Measurements from ENCODE around the gene IGSF8. TPM values are rescaled to one million over a fixed set of nuclear protein-coding genes. Genes with fewer than 3 reads are reported as not detected.

IGSF8 gene
- total and polyA plus RNA-seq, 3 experiments from 2014 or later = 39.5 to 59.2 (median 42.7) TPM

DNA sequence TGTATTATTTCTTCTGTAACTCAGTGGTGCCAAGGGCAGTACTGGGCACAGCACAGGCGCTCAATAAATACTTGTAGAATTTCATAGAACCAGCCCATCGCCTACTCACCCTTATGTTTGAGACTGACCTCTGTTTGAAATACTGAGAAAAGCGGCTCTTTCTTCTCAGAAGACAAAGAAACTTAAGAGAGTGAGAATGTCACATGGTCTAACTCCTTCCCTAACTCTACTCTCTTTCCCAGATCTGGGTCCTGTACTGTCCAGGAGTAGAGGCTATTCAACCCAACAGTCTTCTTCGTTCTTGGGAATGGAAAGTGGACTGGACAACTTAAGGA is 4.2 kb downstream of the IGSF8 start:
- peak overlapping the region in 1 of 7 donors; percentile 6 for H3K4me3 Mint-ChIP-seq
- no peak for DNase-seq
- peaks cover 0 to 66% (median 3%) of the 10 kb centered on the region in 3 donors for H3K36me3 Mint-ChIP-seq
- H3K4me1 Mint-ChIP-seq = peaks cover 31 to 53% (median 32%) of the 10 kb centered on the region in 3 donors
- no peak overlapping the region for H3K27ac Mint-ChIP-seq
- H3K9me3 ChIP-seq (ENCODE audit: low read length) = no peaks in the 10 kb centered on the region
- ChIA-PET POLR2A (no interaction called here), CTCF (interaction anchor here (2.9 to 6.8 kb wide), 2 partner anchors 9 to 16 kb away, joined by 7 to 81 read pairs; no protein-coding TSS in a partner anchor)
- H3K36me3 ChIP-seq (ENCODE audit: insufficient read depth, low read length) = peaks cover 9% of the 10 kb centered on the region
- H3K27me3 ChIP-seq (ENCODE audit: insufficient read depth, low read length, poor library complexity, severe bottlenecking) = no peaks in the 10 kb centered on the region
- H3K27ac ChIP-seq (ENCODE audit: low read depth, low read length) = no peak overlapping the region
- no peak overlapping the region for H3K4me3 ChIP-seq (ENCODE audit: low read length)
- H3K27me3 Mint-ChIP-seq = no peaks in the 10 kb centered on the region
- no peaks in the 10 kb centered on the region for H3K9me3 Mint-ChIP-seq
- H3K4me1 ChIP-seq (ENCODE audit: insufficient read depth, low read length) = peaks cover 34% of the 10 kb centered on the region

DNA sequence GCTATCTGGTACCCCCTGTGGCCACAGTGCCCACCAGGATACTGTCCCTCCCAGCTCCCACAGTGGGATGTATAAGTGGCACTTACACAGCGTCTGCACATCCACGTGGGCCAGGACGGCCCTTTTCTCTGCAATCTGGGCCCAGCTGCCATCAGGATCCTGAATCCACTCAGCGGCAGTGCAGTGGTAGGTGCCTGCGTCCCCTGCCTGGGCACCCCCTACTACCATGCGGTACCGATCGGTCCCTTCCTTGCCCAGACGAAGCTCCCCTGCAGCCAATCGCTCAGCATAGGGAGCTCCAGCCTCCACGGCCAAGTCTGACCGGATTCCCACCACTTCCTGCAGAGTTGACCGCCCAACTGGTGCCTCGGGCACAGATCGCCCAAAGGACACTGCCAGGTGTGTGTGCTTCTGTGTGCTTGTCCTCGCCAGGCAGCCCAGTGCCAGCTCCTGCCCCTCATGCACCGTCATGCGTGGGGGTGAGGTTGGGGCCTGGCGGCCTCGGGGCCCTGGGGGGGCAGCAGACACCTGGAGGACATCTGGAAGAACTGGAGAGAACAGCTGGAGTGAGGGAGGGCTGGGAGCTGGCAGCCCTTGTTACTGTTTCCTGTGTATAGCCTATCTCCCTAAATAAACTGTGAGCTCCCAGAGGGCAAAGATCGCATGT is 4.7 kb downstream of the IGSF8 start:
- ChIA-PET POLR2A (no interaction called here), CTCF (interaction anchor here (2.9 to 6.8 kb wide), 2 partner anchors 8 to 16 kb away, joined by 7 to 81 read pairs; no protein-coding TSS in a partner anchor)
- Mint-ChIP-seq H3K9me3 (no peaks in the 10 kb centered on the region), H3K27ac (no peak overlapping the region), H3K4me3 (peak overlapping the region in 1 of 7 donors; percentile 6), H3K27me3 (no peaks in the 10 kb centered on the region), H3K36me3 (peaks cover under 1 to 71% (median 3%) of the 10 kb centered on the region in 3 donors), H3K4me1 (peaks cover 29 to 49% (median 31%) of the 10 kb centered on the region in 3 donors)
- Histone ChIP-seq H3K9me3 (ENCODE audit: low read length) (no peaks in the 10 kb centered on the region), H3K27me3 (ENCODE audit: insufficient read depth, low read length, poor library complexity, severe bottlenecking) (no peaks in the 10 kb centered on the region), H3K27ac (ENCODE audit: low read depth, low read length) (no peak overlapping the region), H3K4me3 (ENCODE audit: low read length) (no peak overlapping the region), H3K4me1 (ENCODE audit: insufficient read depth, low read length) (peaks cover 31% of the 10 kb centered on the region), H3K36me3 (ENCODE audit: insufficient read depth, low read length) (peaks cover 9% of the 10 kb centered on the region)
- peak in 1 of 5 donors; percentile 35 for DNase-seq

- ChIA-PET POLR2A (no interaction called here), CTCF (interaction anchor here (2.9 to 6.8 kb wide), 2 partner anchors 8 to 15 kb away, joined by 7 to 81 read pairs; no protein-coding TSS in a partner anchor)
- H3K27me3 ChIP-seq (ENCODE audit: insufficient read depth, low read length, poor library complexity, severe bottlenecking) = no peaks in the 10 kb centered on the region
- peaks cover 9% of the 10 kb centered on the region for H3K36me3 ChIP-seq (ENCODE audit: insufficient read depth, low read length)
- no peaks in the 10 kb centered on the region for H3K9me3 ChIP-seq (ENCODE audit: low read length)
- H3K4me1 Mint-ChIP-seq = peaks cover 29 to 49% (median 31%) of the 10 kb centered on the region in 3 donors
- H3K36me3 Mint-ChIP-seq = peaks cover 2 to 78% (median 7%) of the 10 kb centered on the region in 3 donors
- peak overlapping the region in 1 of 8 donors; percentile 33 for H3K27ac Mint-ChIP-seq
- peaks cover 31% of the 10 kb centered on the region for H3K4me1 ChIP-seq (ENCODE audit: insufficient read depth, low read length)
- peak in 1 of 5 donors; percentile 43 for DNase-seq
- H3K9me3 Mint-ChIP-seq = no peaks in the 10 kb centered on the region
- no peaks in the 10 kb centered on the region for H3K27me3 Mint-ChIP-seq
- no peak overlapping the region for H3K27ac ChIP-seq (ENCODE audit: low read depth, low read length)
- no peak overlapping the region for H3K4me3 ChIP-seq (ENCODE audit: low read length)
- H3K4me3 Mint-ChIP-seq = no peak overlapping the region
Observed at GRCh38 chr1:160093069-160093395, 5.4 kb downstream of the IGSF8 start.

GRCh38 chr1:160092366-160093068 is 5.9 kb downstream of the IGSF8 start:
- no peaks in the 10 kb centered on the region for H3K27me3 Mint-ChIP-seq
- H3K4me3 Mint-ChIP-seq = no peak overlapping the region
- no peaks in the 10 kb centered on the region for H3K9me3 Mint-ChIP-seq
- H3K4me3 ChIP-seq (ENCODE audit: low read length) = no peak overlapping the region
- no peaks in the 10 kb centered on the region for H3K9me3 ChIP-seq (ENCODE audit: low read length)
- ChIA-PET POLR2A (no interaction called here), CTCF (interaction anchor here (2.9 kb wide), 1 partner anchor 14 kb away, joined by 7 read pairs; no protein-coding TSS in a partner anchor)
- no peak overlapping the region for H3K27ac ChIP-seq (ENCODE audit: low read depth, low read length)
- peaks cover 9% of the 10 kb centered on the region for H3K36me3 ChIP-seq (ENCODE audit: insufficient read depth, low read length)
- H3K4me1 ChIP-seq (ENCODE audit: insufficient read depth, low read length) = peaks cover 26% of the 10 kb centered on the region
- no peak overlapping the region for H3K27ac Mint-ChIP-seq
- no peak for DNase-seq
- H3K4me1 Mint-ChIP-seq = peaks cover 25 to 44% (median 26%) of the 10 kb centered on the region in 3 donors
- H3K27me3 ChIP-seq (ENCODE audit: insufficient read depth, low read length, poor library complexity, severe bottlenecking) = no peaks in the 10 kb centered on the region
- H3K36me3 Mint-ChIP-seq = peaks cover 2 to 80% (median 8%) of the 10 kb centered on the region in 3 donors

- peak overlapping the region in 2 of 8 donors; percentile 27 to 42 for H3K27ac Mint-ChIP-seq
- H3K36me3 ChIP-seq (ENCODE audit: insufficient read depth, low read length) = peaks cover 9% of the 10 kb centered on the region
Observed at GRCh38 chr1:160091666-160092223, 6.7 kb downstream of the IGSF8 start.

GRCh38 chr1:160090760-160091159 is 7.7 kb downstream of the IGSF8 start:
- Mint-ChIP-seq H3K4me1 (peaks cover 10 to 28% (median 12%) of the 10 kb centered on the region in 3 donors), H3K36me3 (peaks cover 4 to 88% (median 8%) of the 10 kb centered on the region in 3 donors), H3K4me3 (no peak overlapping the region), H3K27ac (peak overlapping the region in 1 of 8 donors; percentile 75), H3K27me3 (no peaks in the 10 kb centered on the region), H3K9me3 (no peaks in the 10 kb centered on the region)
- H3K9me3 ChIP-seq (ENCODE audit: low read length) = no peaks in the 10 kb centered on the region
- no peak overlapping the region for H3K27ac ChIP-seq (ENCODE audit: low read depth, low read length)
- DNase-seq = no peak
- CTCF ChIA-PET = interaction anchor here (1.7 kb wide), 1 partner anchor 12 kb away, joined by 6 read pairs; no protein-coding TSS in a partner anchor
- H3K27me3 ChIP-seq (ENCODE audit: insufficient read depth, low read length, poor library complexity, severe bottlenecking) = no peaks in the 10 kb centered on the region
- H3K4me3 ChIP-seq (ENCODE audit: low read length) = no peak overlapping the region
- H3K36me3 ChIP-seq (ENCODE audit: insufficient read depth, low read length) = peaks cover 9% of the 10 kb centered on the region
- peaks cover 8% of the 10 kb centered on the region for H3K4me1 ChIP-seq (ENCODE audit: insufficient read depth, low read length)
- POLR2A ChIA-PET = no interaction called here

More at GRCh38 chr1:160091666-160092223, 6.7 kb downstream of the IGSF8 start:
- H3K4me3 Mint-ChIP-seq = no peak overlapping the region
- H3K9me3 ChIP-seq (ENCODE audit: low read length) = no peaks in the 10 kb centered on the region
- H3K27ac ChIP-seq (ENCODE audit: low read depth, low read length) = no peak overlapping the region
- peaks cover 4 to 86% (median 12%) of the 10 kb centered on the region in 3 donors for H3K36me3 Mint-ChIP-seq
- no peaks in the 10 kb centered on the region for H3K27me3 Mint-ChIP-seq
- H3K27me3 ChIP-seq (ENCODE audit: insufficient read depth, low read length, poor library complexity, severe bottlenecking) = no peaks in the 10 kb centered on the region
- H3K4me3 ChIP-seq (ENCODE audit: low read length) = no peak overlapping the region
- H3K4me1 Mint-ChIP-seq = peaks cover 18 to 36% (median 19%) of the 10 kb centered on the region in 3 donors
- CTCF ChIA-PET = no interaction called here
- peaks cover 18% of the 10 kb centered on the region for H3K4me1 ChIP-seq (ENCODE audit: insufficient read depth, low read length)
- no peaks in the 10 kb centered on the region for H3K9me3 Mint-ChIP-seq
- POLR2A ChIA-PET = no interaction called here
- no peak for DNase-seq

GRCh38 chr1:160089883-160090282 is 8.5 kb downstream of the IGSF8 start:
- H3K27ac Mint-ChIP-seq = peak overlapping the region in 1 of 8 donors; percentile 3
- no peaks in the 10 kb centered on the region for H3K9me3 Mint-ChIP-seq
- CTCF ChIA-PET = interaction anchor here (1.7 to 1.8 kb wide), 2 partner anchors 8 to 11 kb away, joined by 5 to 6 read pairs; partner anchors contain the start of gene IGSF8
- peaks cover 10 to 24% (median 13%) of the 10 kb centered on the region in 3 donors for H3K4me1 Mint-ChIP-seq
- peaks cover 4 to 86% (median 8%) of the 10 kb centered on the region in 3 donors for H3K36me3 Mint-ChIP-seq
- peaks cover 0 to 1% of the 10 kb centered on the region in 2 donors for H3K27me3 Mint-ChIP-seq
- Histone ChIP-seq H3K4me3 (ENCODE audit: low read length) (no peak overlapping the region), H3K27me3 (ENCODE audit: insufficient read depth, low read length, poor library complexity, severe bottlenecking) (no peaks in the 10 kb centered on the region), H3K27ac (ENCODE audit: low read depth, low read length) (no peak overlapping the region), H3K4me1 (ENCODE audit: insufficient read depth, low read length) (peaks cover 5% of the 10 kb centered on the region), H3K36me3 (ENCODE audit: insufficient read depth, low read length) (peaks cover 9% of the 10 kb centered on the region), H3K9me3 (ENCODE audit: low read length) (no peaks in the 10 kb centered on the region)
- DNase-seq = no peak
- POLR2A ChIA-PET = no interaction called here
- H3K4me3 Mint-ChIP-seq = no peak overlapping the region

Measured in CD8-positive, alpha-beta memory T cell (primary cell).